Measurements from ENCODE around the gene ELAVL2.

Gene ELAVL2

DNA sequence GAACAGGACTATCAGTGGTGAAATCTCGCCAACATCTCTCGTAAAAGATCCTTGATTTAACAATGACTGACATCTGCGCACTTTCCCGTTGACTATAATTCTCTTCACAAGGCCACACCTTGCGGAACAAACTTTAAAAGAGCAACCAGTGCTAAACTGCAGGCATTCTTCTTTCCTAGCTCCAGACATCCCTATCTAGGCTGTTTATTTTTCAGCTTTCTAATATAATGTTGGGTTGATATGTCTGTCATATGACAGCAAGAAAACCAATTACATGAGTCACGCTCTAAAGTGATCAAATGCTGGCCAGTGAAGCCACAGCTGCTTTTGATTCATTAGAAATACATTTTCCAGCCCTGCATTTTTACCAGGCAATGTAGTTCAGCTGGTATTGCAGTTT lies 162.5 kb downstream of the ELAVL2 start:
- H3K4me3 ChIP-seq (ENCODE audit: low read depth in 1 of 2, low read length in 1 of 2), result no peak overlapping the region
- H3K9me3 ChIP-seq, result no peaks in the 10 kb centered on the region
- H3K4me1 ChIP-seq (ENCODE audit: control insufficient read depth in 1 of 2, insufficient read depth in 1 of 2, low read depth in 1 of 2, low read length in 1 of 2), result no peaks in the 10 kb centered on the region
- H3K36me3 ChIP-seq, result no peaks in the 10 kb centered on the region
- H3K27me3 ChIP-seq, result no peaks in the 10 kb centered on the region
- TF ChIP-seq, protein P1, sequence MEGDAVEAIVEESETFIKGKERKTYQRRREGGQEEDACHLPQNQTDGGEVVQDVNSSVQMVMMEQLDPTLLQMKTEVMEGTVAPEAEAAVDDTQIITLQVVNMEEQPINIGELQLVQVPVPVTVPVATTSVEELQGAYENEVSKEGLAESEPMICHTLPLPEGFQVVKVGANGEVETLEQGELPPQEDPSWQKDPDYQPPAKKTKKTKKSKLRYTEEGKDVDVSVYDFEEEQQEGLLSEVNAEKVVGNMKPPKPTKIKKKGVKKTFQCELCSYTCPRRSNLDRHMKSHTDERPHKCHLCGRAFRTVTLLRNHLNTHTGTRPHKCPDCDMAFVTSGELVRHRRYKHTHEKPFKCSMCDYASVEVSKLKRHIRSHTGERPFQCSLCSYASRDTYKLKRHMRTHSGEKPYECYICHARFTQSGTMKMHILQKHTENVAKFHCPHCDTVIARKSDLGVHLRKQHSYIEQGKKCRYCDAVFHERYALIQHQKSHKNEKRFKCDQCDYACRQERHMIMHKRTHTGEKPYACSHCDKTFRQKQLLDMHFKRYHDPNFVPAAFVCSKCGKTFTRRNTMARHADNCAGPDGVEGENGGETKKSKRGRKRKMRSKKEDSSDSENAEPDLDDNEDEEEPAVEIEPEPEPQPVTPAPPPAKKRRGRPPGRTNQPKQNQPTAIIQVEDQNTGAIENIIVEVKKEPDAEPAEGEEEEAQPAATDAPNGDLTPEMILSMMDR (IDR thresholded peaks at IDR 0.05), result no peak
- no peak overlapping the region for H3K27ac ChIP-seq

DNA sequence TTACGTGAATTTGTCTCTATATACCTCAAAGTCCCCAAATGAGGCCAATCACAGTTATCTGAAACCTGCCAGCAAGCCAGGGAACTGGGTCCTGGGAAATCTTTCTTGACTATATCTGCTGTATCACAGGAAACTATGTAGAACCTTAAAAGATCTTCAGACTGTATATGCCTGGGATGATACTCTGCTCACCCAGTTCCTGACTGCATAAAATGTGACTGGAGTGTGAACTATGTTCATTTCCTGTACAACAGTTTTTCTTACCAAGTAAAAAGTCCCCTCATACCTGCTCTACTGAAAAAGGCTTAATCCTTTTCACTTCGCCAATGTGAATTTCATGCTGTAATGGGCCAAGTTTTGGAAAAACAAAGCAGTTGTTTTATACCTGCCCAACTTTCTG lies 162.9 kb downstream of the ELAVL2 start:
- no peak overlapping the region for H3K27ac ChIP-seq
- no peaks in the 10 kb centered on the region for H3K4me1 ChIP-seq (ENCODE audit: control insufficient read depth in 1 of 2, insufficient read depth in 1 of 2, low read depth in 1 of 2, low read length in 1 of 2)
- no peaks in the 10 kb centered on the region for H3K9me3 ChIP-seq
- no peak overlapping the region for H3K4me3 ChIP-seq (ENCODE audit: low read depth in 1 of 2, low read length in 1 of 2)
- TF ChIP-seq, protein P1 (IDR thresholded peaks at IDR 0.05), result no peak
- H3K36me3 ChIP-seq, result no peaks in the 10 kb centered on the region
- no peaks in the 10 kb centered on the region for H3K27me3 ChIP-seq

GRCh38 chr9:23662320-23662719 lies 163.7 kb downstream of the ELAVL2 start:
- H3K27ac ChIP-seq, result no peak overlapping the region
- H3K4me1 ChIP-seq (ENCODE audit: control insufficient read depth in 1 of 2, insufficient read depth in 1 of 2, low read depth in 1 of 2, low read length in 1 of 2), result no peaks in the 10 kb centered on the region
- no peaks in the 10 kb centered on the region for H3K36me3 ChIP-seq
- no peak overlapping the region for H3K4me3 ChIP-seq (ENCODE audit: low read depth in 1 of 2, low read length in 1 of 2)
- H3K9me3 ChIP-seq, result no peaks in the 10 kb centered on the region
- TF ChIP-seq, protein P1 (IDR thresholded peaks at IDR 0.05), result no peak
- H3K27me3 ChIP-seq, result no peaks in the 10 kb centered on the region

DNA sequence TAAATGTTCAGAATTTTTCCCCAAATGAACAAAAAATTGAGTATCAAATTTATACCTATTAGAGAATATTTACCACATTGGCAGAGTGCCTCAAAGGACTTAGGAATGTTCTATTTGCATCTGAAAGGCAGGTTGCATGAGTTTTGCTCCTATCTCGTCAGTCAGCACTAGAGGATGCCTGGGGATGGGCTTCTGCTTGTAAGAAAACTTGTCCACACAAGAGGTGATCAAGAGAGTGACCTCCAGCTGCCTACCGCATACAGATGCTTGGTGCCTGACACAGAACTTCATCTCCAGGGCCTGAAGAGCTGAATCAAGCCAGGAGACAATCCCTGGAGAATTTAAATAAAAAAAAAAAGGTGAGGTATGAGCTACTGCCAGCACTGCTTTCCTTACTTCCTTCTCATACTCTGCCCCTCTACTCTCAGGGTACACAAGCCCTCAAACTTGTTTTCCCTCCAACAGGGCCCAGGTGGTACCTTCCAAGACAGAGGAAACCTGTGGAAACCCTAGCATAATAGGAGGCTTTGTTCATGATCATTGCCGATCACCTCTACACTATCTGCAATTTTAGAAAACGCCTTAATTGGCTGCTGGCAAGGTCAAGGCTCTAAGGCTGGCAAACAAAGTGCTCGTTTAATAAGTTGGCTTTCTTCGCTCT lies 166.6 kb downstream of the ELAVL2 start:
- H3K36me3 ChIP-seq, result no peaks in the 10 kb centered on the region
- H3K27me3 ChIP-seq, result no peaks in the 10 kb centered on the region
- TF ChIP-seq, protein P1 (IDR thresholded peaks at IDR 0.05), result no peak
- no peak overlapping the region for H3K4me3 ChIP-seq (ENCODE audit: low read depth in 1 of 2, low read length in 1 of 2)
- no peaks in the 10 kb centered on the region for H3K9me3 ChIP-seq
- H3K27ac ChIP-seq, result no peak overlapping the region
- no peaks in the 10 kb centered on the region for H3K4me1 ChIP-seq (ENCODE audit: control insufficient read depth in 1 of 2, insufficient read depth in 1 of 2, low read depth in 1 of 2, low read length in 1 of 2)

DNA sequence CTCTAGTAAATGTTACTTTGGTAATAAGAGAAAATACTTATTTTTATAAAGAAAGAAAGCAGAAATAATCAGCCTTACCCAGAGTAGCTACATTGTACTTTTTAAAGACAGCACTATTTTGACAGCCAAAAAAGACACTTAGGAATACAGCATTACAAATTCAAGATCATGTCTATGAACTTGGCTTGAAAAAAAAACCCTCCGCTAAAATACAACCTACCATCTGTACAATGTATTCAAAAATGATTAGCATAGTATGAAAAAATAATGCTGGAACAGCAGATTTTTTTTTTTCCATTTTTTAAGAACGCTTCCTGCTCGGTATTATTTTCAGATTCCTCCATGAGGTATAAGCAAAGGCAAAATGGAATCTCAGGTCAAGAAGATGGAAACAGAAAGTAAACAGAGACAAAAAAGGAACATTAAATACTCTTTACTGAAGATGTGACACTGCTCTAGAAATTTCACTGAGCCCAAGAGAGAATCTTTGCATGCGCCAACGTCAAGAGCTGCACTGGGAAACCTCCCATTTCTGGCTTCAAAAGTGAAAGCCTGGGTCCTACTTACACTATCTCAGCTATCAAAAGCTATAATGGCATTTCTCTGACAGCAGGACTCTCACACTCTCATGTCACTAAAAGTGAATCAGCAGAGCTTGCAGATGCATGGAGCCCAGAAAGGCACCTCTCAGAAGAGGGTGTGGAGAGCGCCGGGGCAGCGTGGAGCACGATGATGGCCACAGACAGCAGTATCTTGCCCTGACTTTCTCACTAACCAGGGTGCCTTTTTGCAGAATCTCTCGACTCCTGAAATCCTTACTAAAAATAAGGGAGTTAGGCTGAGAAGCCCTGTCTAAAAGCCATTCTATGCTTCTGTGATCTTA lies 167.4 kb downstream of the ELAVL2 start:
- Histone ChIP-seq H3K36me3 (no peaks in the 10 kb centered on the region), H3K27ac (no peak overlapping the region), H3K27me3 (no peaks in the 10 kb centered on the region), H3K4me3 (ENCODE audit: low read depth in 1 of 2, low read length in 1 of 2) (no peak overlapping the region), H3K9me3 (no peaks in the 10 kb centered on the region), H3K4me1 (ENCODE audit: control insufficient read depth in 1 of 2, insufficient read depth in 1 of 2, low read depth in 1 of 2, low read length in 1 of 2) (no peaks in the 10 kb centered on the region)
- TF ChIP-seq, protein P1 (IDR thresholded peaks at IDR 0.05), result no peak
